WERI-Rb-1 (cell line): ENCODE results near the gene WWOX.

ENCODE experiments used
- DNase-seq: peaks from one replicate; pipeline ENCODE4 v3.0.0-alpha.2; 2020
- H3K27ac ChIP-seq: fragments of 250-450 bp; sonication (Bioruptor Pico); 2 replicates; pipeline ENCODE4 v1.5.1; 2020; ENCODE audit warnings: mild to moderate bottlenecking, moderate library complexity
- H3K27me3 ChIP-seq: fragments of 250-450 bp; sonication (Bioruptor Pico); 2 replicates; pipeline ENCODE4 v1.5.1; 2021; ENCODE audit warnings: mild to moderate bottlenecking, low read depth, moderate library complexity; ENCODE audit not compliant: insufficient read depth, severe bottlenecking
- H3K36me3 ChIP-seq: fragments of 250-450 bp; sonication (Bioruptor Pico); 2 replicates; pipeline ENCODE4 v1.5.1; 2020; ENCODE audit warnings: mild to moderate bottlenecking, moderate library complexity
- H3K4me3 ChIP-seq: 2 replicates; pipeline ENCODE4 v1.5.1; 2011; ENCODE audit warnings: low read depth, mild to moderate bottlenecking, control low read depth, low read length
- H3K9me3 ChIP-seq: fragments of 250-450 bp; sonication (Bioruptor Pico); 2 replicates; pipeline ENCODE4 v1.5.1; 2021; ENCODE audit warnings: mild to moderate bottlenecking, moderate library complexity; ENCODE audit not compliant: severe bottlenecking
- CTCF ChIP-seq: IDR thresholded peaks from 2 replicates; pipeline ENCODE4 v1.5.1; 2011; ENCODE audit warnings: low read depth, mild to moderate bottlenecking, control low read depth, inconsistent platforms, low read length

Gene WWOX

DNA sequence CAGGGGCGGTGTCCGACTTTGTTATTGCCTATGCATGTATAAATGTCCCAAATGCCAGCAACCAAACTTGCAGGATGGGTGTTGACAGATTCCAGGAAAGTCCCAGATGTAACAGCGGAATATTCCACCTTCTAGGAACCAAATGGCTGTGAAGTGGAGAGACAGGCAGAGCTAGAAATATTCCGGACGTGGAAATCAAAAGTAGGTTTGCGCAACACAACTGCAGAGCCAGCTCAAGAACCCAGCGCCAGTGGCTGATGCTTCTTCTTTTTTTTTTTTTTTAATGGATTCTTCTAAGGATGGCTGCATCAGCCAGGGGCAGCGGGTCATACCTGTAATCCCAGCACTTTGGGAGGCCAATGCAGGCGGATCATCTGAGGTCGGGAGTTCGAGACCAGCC is 899.4 kb downstream of the WWOX start:
- Histone ChIP-seq H3K27ac (no peak overlapping the region), H3K36me3 (no peaks in the 10 kb centered on the region), H3K4me3 (no peak overlapping the region), H3K9me3 (peaks cover 6% of the 10 kb centered on the region), H3K27me3 (no peaks in the 10 kb centered on the region)
- TF ChIP-seq CTCF = no peak
- no peak for DNase-seq

GRCh38 chr16:79001156-79001967 is 901.9 kb downstream of the WWOX start:
- DNase-seq = no peak
- TF ChIP-seq CTCF = no peak
- H3K4me3 ChIP-seq = no peak overlapping the region
- no peaks in the 10 kb centered on the region for H3K27me3 ChIP-seq
- no peaks in the 10 kb centered on the region for H3K36me3 ChIP-seq
- peaks cover 6% of the 10 kb centered on the region for H3K9me3 ChIP-seq
- no peak overlapping the region for H3K27ac ChIP-seq

DNA sequence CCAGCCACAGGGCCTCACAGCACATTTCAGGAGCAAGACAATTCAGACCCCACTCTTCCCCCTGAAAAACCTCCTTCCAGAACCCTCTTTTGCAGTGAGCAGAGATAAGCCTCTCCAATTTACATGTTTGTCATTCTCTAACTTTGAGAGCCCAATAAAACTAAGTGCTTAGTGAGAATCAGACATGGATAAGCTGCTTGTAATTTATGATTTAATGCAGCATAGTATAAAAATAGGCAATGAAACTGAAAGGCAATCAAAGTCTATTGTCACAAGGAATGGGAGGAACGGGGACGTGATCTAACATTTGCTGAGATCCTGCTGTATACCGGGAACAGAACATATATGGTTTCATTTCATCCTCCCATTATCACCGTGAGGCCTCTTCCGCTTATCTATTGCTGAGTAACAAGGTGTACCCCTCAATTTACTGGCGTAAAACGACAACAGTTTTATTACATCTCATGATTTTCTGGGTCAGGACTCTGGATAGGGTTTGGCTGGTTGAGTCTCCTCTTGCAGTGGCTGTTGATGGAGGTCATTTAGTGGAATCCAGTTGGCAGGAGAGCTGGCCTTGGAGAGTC is 903.7 kb downstream of the WWOX start:
- TF ChIP-seq CTCF = no peak
- peaks cover 6% of the 10 kb centered on the region for H3K9me3 ChIP-seq
- no peak overlapping the region for H3K27ac ChIP-seq
- no peak for DNase-seq
- H3K36me3 ChIP-seq = no peaks in the 10 kb centered on the region
- H3K4me3 ChIP-seq = no peak overlapping the region
- no peaks in the 10 kb centered on the region for H3K27me3 ChIP-seq

GRCh38 chr16:79004309-79004708 is 904.9 kb downstream of the WWOX start:
- DNase-seq = no peak
- no peak for TF ChIP-seq CTCF
- H3K27ac ChIP-seq = no peak overlapping the region
- H3K27me3 ChIP-seq = no peaks in the 10 kb centered on the region
- no peaks in the 10 kb centered on the region for H3K36me3 ChIP-seq
- H3K4me3 ChIP-seq = no peak overlapping the region
- peaks cover 6% of the 10 kb centered on the region for H3K9me3 ChIP-seq

DNA sequence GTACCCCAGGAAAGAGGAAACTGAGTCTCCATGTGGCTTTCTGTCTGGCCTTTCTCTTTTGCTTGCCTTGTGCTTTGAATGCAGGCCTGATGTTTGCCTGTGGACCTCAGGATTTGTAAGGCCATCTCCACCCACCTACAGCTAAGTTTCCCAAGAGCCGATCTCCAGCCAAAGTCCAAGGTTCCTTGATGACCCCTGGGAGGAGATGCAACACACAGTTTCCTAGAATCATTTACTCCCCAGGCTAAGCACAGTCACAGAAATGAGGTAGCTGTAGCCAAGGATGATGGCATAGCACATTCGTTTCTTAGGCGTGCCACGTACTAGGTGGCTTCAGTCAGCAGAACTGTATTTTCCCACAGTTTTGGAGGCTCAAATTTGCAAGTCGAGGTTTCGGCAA is 905.6 kb downstream of the WWOX start:
- H3K9me3 ChIP-seq = peaks cover 6% of the 10 kb centered on the region
- no peak for DNase-seq
- H3K27me3 ChIP-seq = no peaks in the 10 kb centered on the region
- no peak overlapping the region for H3K27ac ChIP-seq
- no peak overlapping the region for H3K4me3 ChIP-seq
- H3K36me3 ChIP-seq = no peaks in the 10 kb centered on the region
- no peak for TF ChIP-seq CTCF

- no peak for DNase-seq
- no peak overlapping the region for H3K4me3 ChIP-seq
- H3K9me3 ChIP-seq = no peaks in the 10 kb centered on the region
- TF ChIP-seq CTCF = no peak
- H3K27me3 ChIP-seq = no peaks in the 10 kb centered on the region
- H3K27ac ChIP-seq = no peak overlapping the region
- no peaks in the 10 kb centered on the region for H3K36me3 ChIP-seq
These were observed 906.8 kb downstream of the WWOX start for GRCh38 chr16:79006206-79006605.
